ENCODE results near the gene WNT4. TPM values are rescaled to one million over a fixed set of nuclear protein-coding genes. Genes with fewer than 3 reads are reported as not detected.

WNT4 gene
- total RNA-seq, 2 experiments from 2014 or later = not detected

Other genes with a start within 250 kb of the WNT4 start
- 1 to 10 TPM; 1.9 to 2.3 TPM for gene HSPG2, start 205.8 kb downstream of the WNT4 start, total RNA-seq
- gene CELA3B, start 166.1 kb downstream of the WNT4 start, total RNA-seq = not detected
- not detected for gene CELA3A, start 141.4 kb downstream of the WNT4 start, total RNA-seq
- gene CDC42, start 90.4 kb downstream of the WNT4 start, total RNA-seq = 100 to 1,000 TPM; 378 to 413 TPM